ENCODE measurements around the gene TNS1. TPM values are rescaled to one million over a fixed set of nuclear protein-coding genes. Genes with fewer than 3 reads are reported as not detected.

TNS1 gene
- total and polyA plus RNA-seq, 2 donors, result 8.3 to 21.3 TPM

- H3K27ac ChIP-seq (ENCODE audit: low read depth in 1 of 2, low read length in 1 of 2), result no peak overlapping the region
- 78% methylated on average over 14 of the region's 14 CpGs for WGBS
- DNase-seq (ENCODE audit: low read depth in 6 of 9, low spot score in 9 of 9), result no peak
Measured at GRCh38 chr2:217784996-217785543, 217.7 kb downstream of the TNS1 start.

GRCh38 chr2:217783243-217783642 is 219.6 kb downstream of the TNS1 start:
- H3K4me1 ChIP-seq (ENCODE audit: control insufficient read depth in 2 of 2, insufficient read depth in 2 of 2, low read length in 2 of 2), result no peaks in the 10 kb centered on the region
- no peak overlapping the region for H3K4me3 ChIP-seq (ENCODE audit: low read length in 2 of 2)
- no peaks in the 10 kb centered on the region for H3K27me3 ChIP-seq (ENCODE audit: control insufficient read depth in 2 of 2, insufficient read depth in 1 of 2, low read length in 1 of 2)
- H3K9me3 ChIP-seq (ENCODE audit: control insufficient read depth in 2 of 2, insufficient read depth in 1 of 2, low read length in 1 of 2), result no peaks in the 10 kb centered on the region
- DNase-seq (ENCODE audit: low read depth in 6 of 9, low spot score in 9 of 9), result no peak
- H3K27ac ChIP-seq (ENCODE audit: low read depth in 1 of 2, low read length in 1 of 2), result no peak overlapping the region
- H3K36me3 ChIP-seq (ENCODE audit: control insufficient read depth in 2 of 2, insufficient read depth in 2 of 2, low read length in 1 of 2), result no peaks in the 10 kb centered on the region

More at GRCh38 chr2:217784996-217785543, 217.7 kb downstream of the TNS1 start:
- no peaks in the 10 kb centered on the region for H3K9me3 ChIP-seq (ENCODE audit: control insufficient read depth in 2 of 2, insufficient read depth in 1 of 2, low read length in 1 of 2)
- H3K4me3 ChIP-seq (ENCODE audit: low read length in 2 of 2), result no peak overlapping the region
- peaks cover 0 to 8% of the 10 kb centered on the region in 2 donors for H3K4me1 ChIP-seq (ENCODE audit: control insufficient read depth in 2 of 2, insufficient read depth in 2 of 2, low read length in 2 of 2)
- peaks cover 0 to 5% of the 10 kb centered on the region in 2 donors for H3K27me3 ChIP-seq (ENCODE audit: control insufficient read depth in 2 of 2, insufficient read depth in 1 of 2, low read length in 1 of 2)
- no peaks in the 10 kb centered on the region for H3K36me3 ChIP-seq (ENCODE audit: control insufficient read depth in 2 of 2, insufficient read depth in 2 of 2, low read length in 1 of 2)

DNA sequence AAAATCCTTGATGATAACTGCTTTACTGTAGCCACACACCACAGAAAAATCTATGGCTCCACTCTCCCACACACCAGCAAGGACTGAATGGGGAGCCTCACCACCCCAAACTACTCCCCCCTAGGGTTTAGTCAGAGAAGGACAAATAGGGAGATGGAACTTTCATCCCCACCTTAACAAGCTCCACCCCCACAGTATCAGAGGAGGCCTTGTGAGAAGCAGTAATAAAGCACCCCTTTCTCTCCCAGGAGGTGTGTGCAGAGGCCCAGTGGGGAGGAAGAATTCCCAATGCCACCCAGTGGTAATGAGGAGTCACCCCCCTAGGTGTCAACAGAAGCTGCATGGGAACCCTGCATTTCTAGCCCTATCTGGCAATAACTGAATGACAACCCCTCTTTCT is 224.9 kb downstream of the TNS1 start:
- Histone ChIP-seq H3K4me1 (ENCODE audit: control insufficient read depth in 2 of 2, insufficient read depth in 2 of 2, low read length in 2 of 2) (no peaks in the 10 kb centered on the region), H3K27me3 (ENCODE audit: control insufficient read depth in 2 of 2, insufficient read depth in 1 of 2, low read length in 1 of 2) (no peaks in the 10 kb centered on the region), H3K9me3 (ENCODE audit: control insufficient read depth in 2 of 2, insufficient read depth in 1 of 2, low read length in 1 of 2) (no peaks in the 10 kb centered on the region), H3K27ac (ENCODE audit: low read depth in 1 of 2, low read length in 1 of 2) (no peak overlapping the region), H3K36me3 (ENCODE audit: control insufficient read depth in 2 of 2, insufficient read depth in 2 of 2, low read length in 1 of 2) (no peaks in the 10 kb centered on the region), H3K4me3 (ENCODE audit: low read length in 2 of 2) (no peak overlapping the region)
- no peak for DNase-seq (ENCODE audit: low read depth in 6 of 9, low spot score in 9 of 9)

DNA sequence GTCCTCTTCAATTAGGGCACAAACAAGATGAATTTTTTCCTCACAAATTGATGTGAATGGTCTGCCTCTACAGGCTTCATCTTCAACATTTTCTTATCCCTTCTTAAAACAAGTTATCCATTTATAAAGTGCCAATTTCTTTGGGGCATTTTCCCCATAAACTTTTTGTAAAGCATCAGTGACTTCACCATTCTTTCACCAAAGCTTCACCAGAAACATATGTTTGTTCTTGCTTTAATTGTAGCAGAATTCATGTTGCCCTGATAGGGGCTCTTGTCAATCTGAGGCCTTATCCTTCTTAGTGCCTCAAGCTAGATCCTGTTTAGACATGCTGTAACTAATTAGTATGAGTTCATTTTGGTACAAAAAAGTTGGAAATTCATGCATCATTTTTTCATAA is 226.2 kb downstream of the TNS1 start:
- Histone ChIP-seq H3K27ac (ENCODE audit: low read depth in 1 of 2, low read length in 1 of 2) (no peak overlapping the region), H3K27me3 (ENCODE audit: control insufficient read depth in 2 of 2, insufficient read depth in 1 of 2, low read length in 1 of 2) (no peaks in the 10 kb centered on the region), H3K4me3 (ENCODE audit: low read length in 2 of 2) (no peak overlapping the region), H3K4me1 (ENCODE audit: control insufficient read depth in 2 of 2, insufficient read depth in 2 of 2, low read length in 2 of 2) (no peaks in the 10 kb centered on the region), H3K36me3 (ENCODE audit: control insufficient read depth in 2 of 2, insufficient read depth in 2 of 2, low read length in 1 of 2) (no peaks in the 10 kb centered on the region), H3K9me3 (ENCODE audit: control insufficient read depth in 2 of 2, insufficient read depth in 1 of 2, low read length in 1 of 2) (no peaks in the 10 kb centered on the region)
- no peak for DNase-seq (ENCODE audit: low read depth in 6 of 9, low spot score in 9 of 9)

DNA sequence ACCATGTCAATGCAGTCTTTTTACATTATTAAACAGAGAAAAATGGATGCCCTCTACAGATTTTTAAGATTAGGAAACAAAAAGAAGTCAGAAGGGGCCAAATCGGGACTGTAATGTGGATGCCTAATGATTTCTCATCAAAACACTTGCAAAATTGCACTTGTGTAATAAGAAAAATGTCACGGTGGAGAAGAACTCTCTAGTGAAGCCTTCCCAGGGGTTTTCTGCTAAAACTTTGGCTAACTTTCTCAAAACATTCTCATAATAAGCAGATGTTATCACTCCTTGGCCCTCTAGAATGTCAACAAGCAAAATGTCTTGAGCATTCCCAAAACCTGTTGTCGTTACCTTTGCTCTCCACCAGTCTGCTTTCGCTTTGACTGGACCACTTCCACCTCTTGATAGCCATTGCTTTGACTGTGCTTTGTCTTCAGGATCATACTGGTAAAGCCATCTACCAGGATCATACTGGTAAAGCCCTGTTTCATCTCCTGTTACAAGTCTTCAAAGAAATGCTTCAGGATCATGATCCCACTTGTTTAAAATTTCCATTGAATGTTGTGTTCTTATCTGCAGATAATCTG is 226.8 kb downstream of the TNS1 start:
- WGBS, result 87% methylated on average over 4 of the region's 4 CpGs

GRCh38 chr2:217774232-217774631 is 228.6 kb downstream of the TNS1 start:
- Histone ChIP-seq H3K4me3 (ENCODE audit: low read length in 2 of 2) (no peak overlapping the region), H3K27ac (ENCODE audit: low read depth in 1 of 2, low read length in 1 of 2) (no peak overlapping the region), H3K9me3 (ENCODE audit: control insufficient read depth in 2 of 2, insufficient read depth in 1 of 2, low read length in 1 of 2) (no peaks in the 10 kb centered on the region), H3K27me3 (ENCODE audit: control insufficient read depth in 2 of 2, insufficient read depth in 1 of 2, low read length in 1 of 2) (no peaks in the 10 kb centered on the region), H3K36me3 (ENCODE audit: control insufficient read depth in 2 of 2, insufficient read depth in 2 of 2, low read length in 1 of 2) (no peaks in the 10 kb centered on the region), H3K4me1 (ENCODE audit: control insufficient read depth in 2 of 2, insufficient read depth in 2 of 2, low read length in 2 of 2) (no peaks in the 10 kb centered on the region)
- DNase-seq (ENCODE audit: low read depth in 6 of 9, low spot score in 9 of 9), result no peak
- WGBS, result 98% methylated on average over 3 of the region's 3 CpGs

More for the DNA sequence above, 226.8 kb downstream of the TNS1 start:
- H3K9me3 ChIP-seq (ENCODE audit: control insufficient read depth in 2 of 2, insufficient read depth in 1 of 2, low read length in 1 of 2), result no peaks in the 10 kb centered on the region
- no peaks in the 10 kb centered on the region for H3K4me1 ChIP-seq (ENCODE audit: control insufficient read depth in 2 of 2, insufficient read depth in 2 of 2, low read length in 2 of 2)
- no peak overlapping the region for H3K27ac ChIP-seq (ENCODE audit: low read depth in 1 of 2, low read length in 1 of 2)
- DNase-seq (ENCODE audit: low read depth in 6 of 9, low spot score in 9 of 9), result no peak
- H3K4me3 ChIP-seq (ENCODE audit: low read length in 2 of 2), result no peak overlapping the region
- no peaks in the 10 kb centered on the region for H3K27me3 ChIP-seq (ENCODE audit: control insufficient read depth in 2 of 2, insufficient read depth in 1 of 2, low read length in 1 of 2)
- no peaks in the 10 kb centered on the region for H3K36me3 ChIP-seq (ENCODE audit: control insufficient read depth in 2 of 2, insufficient read depth in 2 of 2, low read length in 1 of 2)

DNA sequence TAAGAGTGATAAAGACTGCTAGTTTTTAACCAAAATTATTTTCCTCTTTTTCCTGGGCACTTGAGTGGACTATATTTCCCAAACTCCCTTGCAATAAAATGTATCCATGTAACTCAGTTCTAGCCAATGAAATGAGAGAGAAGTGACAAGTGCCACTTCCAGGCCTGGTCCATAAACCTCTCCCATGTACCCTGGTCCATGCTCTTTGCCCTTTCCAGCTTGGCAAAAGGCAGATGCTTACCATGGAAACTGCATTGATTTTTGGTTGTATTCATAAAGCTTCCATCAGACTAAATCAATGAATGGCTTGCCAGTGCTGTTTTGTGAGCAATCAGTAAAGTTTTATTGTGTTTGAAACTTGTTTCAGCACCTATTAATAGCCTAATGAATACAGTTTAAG is 229.3 kb downstream of the TNS1 start:
- H3K9me3 ChIP-seq (ENCODE audit: control insufficient read depth in 2 of 2, insufficient read depth in 1 of 2, low read length in 1 of 2), result no peaks in the 10 kb centered on the region
- no peak overlapping the region for H3K27ac ChIP-seq (ENCODE audit: low read depth in 1 of 2, low read length in 1 of 2)
- no peaks in the 10 kb centered on the region for H3K27me3 ChIP-seq (ENCODE audit: control insufficient read depth in 2 of 2, insufficient read depth in 1 of 2, low read length in 1 of 2)
- H3K4me3 ChIP-seq (ENCODE audit: low read length in 2 of 2), result no peak overlapping the region
- no peaks in the 10 kb centered on the region for H3K36me3 ChIP-seq (ENCODE audit: control insufficient read depth in 2 of 2, insufficient read depth in 2 of 2, low read length in 1 of 2)
- DNase-seq (ENCODE audit: low read depth in 6 of 9, low spot score in 9 of 9), result no peak
- H3K4me1 ChIP-seq (ENCODE audit: control insufficient read depth in 2 of 2, insufficient read depth in 2 of 2, low read length in 2 of 2), result no peaks in the 10 kb centered on the region

DNA sequence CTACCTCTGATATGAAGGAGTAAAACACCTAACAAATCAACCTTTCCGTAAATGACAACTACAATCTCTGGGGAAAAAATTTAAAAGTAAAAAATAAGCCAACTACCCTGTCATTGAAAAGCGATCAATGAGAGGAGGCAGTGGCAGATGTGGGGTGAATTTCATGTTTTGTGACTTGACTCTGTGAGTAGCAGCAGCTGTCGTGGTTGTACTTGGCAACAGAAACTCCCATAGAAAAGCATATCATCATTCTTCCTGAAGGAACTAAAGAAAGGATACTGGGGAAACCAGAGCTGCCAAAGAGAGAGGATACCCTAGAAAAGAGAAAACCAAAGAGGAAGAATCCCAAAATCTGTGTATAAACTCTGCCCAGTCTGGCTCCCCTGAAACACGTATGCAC is 236.4 kb downstream of the TNS1 start:
- H3K9me3 ChIP-seq (ENCODE audit: control insufficient read depth in 2 of 2, insufficient read depth in 1 of 2, low read length in 1 of 2), result peaks cover 2 to 4% of the 10 kb centered on the region in 2 donors
- WGBS, result 98% methylated on average over 4 of the region's 4 CpGs
- H3K4me1 ChIP-seq (ENCODE audit: control insufficient read depth in 2 of 2, insufficient read depth in 2 of 2, low read length in 2 of 2), result no peaks in the 10 kb centered on the region
- no peak overlapping the region for H3K4me3 ChIP-seq (ENCODE audit: low read length in 2 of 2)
- DNase-seq (ENCODE audit: low read depth in 6 of 9, low spot score in 9 of 9), result no peak
- no peak overlapping the region for H3K27ac ChIP-seq (ENCODE audit: low read depth in 1 of 2, low read length in 1 of 2)
- H3K36me3 ChIP-seq (ENCODE audit: control insufficient read depth in 2 of 2, insufficient read depth in 2 of 2, low read length in 1 of 2), result no peaks in the 10 kb centered on the region
- H3K27me3 ChIP-seq (ENCODE audit: control insufficient read depth in 2 of 2, insufficient read depth in 1 of 2, low read length in 1 of 2), result no peaks in the 10 kb centered on the region

GRCh38 chr2:217761645-217762277 is 241.0 kb downstream of the TNS1 start:
- WGBS, result 96% methylated on average over 1 of the region's 1 CpG
- no peak for DNase-seq (ENCODE audit: low read depth in 6 of 9, low spot score in 9 of 9)
- Histone ChIP-seq H3K27me3 (ENCODE audit: control insufficient read depth in 2 of 2, insufficient read depth in 1 of 2, low read length in 1 of 2) (peaks cover 0 to 1% of the 10 kb centered on the region in 2 donors), H3K27ac (ENCODE audit: low read depth in 1 of 2, low read length in 1 of 2) (no peak overlapping the region), H3K36me3 (ENCODE audit: control insufficient read depth in 2 of 2, insufficient read depth in 2 of 2, low read length in 1 of 2) (no peaks in the 10 kb centered on the region), H3K9me3 (ENCODE audit: control insufficient read depth in 2 of 2, insufficient read depth in 1 of 2, low read length in 1 of 2) (peaks cover 2 to 4% of the 10 kb centered on the region in 2 donors), H3K4me3 (ENCODE audit: low read length in 2 of 2) (no peak overlapping the region), H3K4me1 (ENCODE audit: control insufficient read depth in 2 of 2, insufficient read depth in 2 of 2, low read length in 2 of 2) (peaks cover 0 to 4% of the 10 kb centered on the region in 2 donors)

Data from thymus (tissue), 11 donors.